IMR-90 (cell line): ENCODE results near the gene DIP2B. TPM values are rescaled to one million over a fixed set of nuclear protein-coding genes. Genes with fewer than 3 reads are reported as not detected.

Experiments used
- ATAC-seq: fragments of 200-7000 bp; cut with Tn5 transposase; 2 replicates; pipeline ENCODE4 v1.9.1; 2020; ENCODE audit warnings: low read depth, mild to moderate bottlenecking, moderate library complexity
- BruUV-seq: library from RNA; stranded (reverse); fragments of 400-500 nt; replicated peaks from 2 replicates; lab custom pipeline; 2021; lab: Mats Ljungman, UMichigan
- CTCF ChIA-PET: fragments of 300-600 bp; formaldehyde crosslinking; extraction: SDS; loops from one replicate; lab custom pipeline; 2021; ENCODE audit warnings: antibody characterized with exemption; lab: Yijun Ruan, JAX
- POLR2A ChIA-PET: fragments of 300-600 bp; sonication (Branson Sonifier 250); formaldehyde crosslinking; loops from one replicate; lab custom pipeline; 2022; ENCODE audit warnings: antibody characterized with exemption; ENCODE audit not compliant: unreplicated experiment; lab: Charles Lee
- DNase-seq: peaks from one replicate; pipeline ENCODE4 v3.0.0; 2013
- H2AFZ ChIP-seq: replicated peaks from 2 replicates; pipeline ENCODE3; 2013; ENCODE audit warnings: low read length, mild to moderate bottlenecking; ENCODE audit not compliant: poor library complexity
- H2AK5ac ChIP-seq: 2 replicates; pipeline ENCODE4 v1.6.1; 2013; ENCODE audit warnings: low read depth, low read length, inconsistent platforms
- H2AK9ac ChIP-seq: replicated peaks from 2 replicates; pipeline ENCODE3; 2013; ENCODE audit warnings: mild to moderate bottlenecking, low read depth, low read length, moderate library complexity; ENCODE audit not compliant: poor library complexity
- H2BK120ac ChIP-seq: 2 replicates; pipeline ENCODE4 v1.6.1; 2013; ENCODE audit warnings: low read depth, low read length, inconsistent platforms
- H2BK15ac ChIP-seq: 3 replicates; pipeline ENCODE4 v1.6.1; 2013; ENCODE audit warnings: low read depth, low read length, inconsistent platforms
- H2BK20ac ChIP-seq: 2 replicates; pipeline ENCODE4 v1.6.1; 2013; ENCODE audit warnings: low read depth, mild to moderate bottlenecking, inconsistent platforms, low read length, moderate library complexity
- H2BK5ac ChIP-seq: 2 replicates; pipeline ENCODE4 v1.6.1; 2013; ENCODE audit warnings: mild to moderate bottlenecking, low read depth, low read length, inconsistent platforms; ENCODE audit not compliant: poor library complexity, severe bottlenecking
- H3K14ac ChIP-seq: replicated peaks from 2 replicates; pipeline ENCODE4 v1.6.1; 2013; ENCODE audit warnings: low read depth, low read length, inconsistent platforms
- H3K18ac ChIP-seq: 2 replicates; pipeline ENCODE4 v1.6.1; 2013; ENCODE audit warnings: low read depth, low read length, control low read depth
- H3K23ac ChIP-seq: 2 replicates; pipeline ENCODE4 v1.6.1; 2013; ENCODE audit warnings: low read depth, low read length, inconsistent platforms
- H3K27ac ChIP-seq: 2 replicates; pipeline ENCODE4 v1.5.1; 2013; ENCODE audit warnings: mild to moderate bottlenecking, control low read depth, low read length; ENCODE audit not compliant: insufficient read depth
- H3K27me3 ChIP-seq: 2 replicates; pipeline ENCODE4 v1.6.1; 2013; ENCODE audit warnings: low read length; ENCODE audit not compliant: control insufficient read depth, insufficient read depth
- H3K36me3 ChIP-seq: 2 replicates; pipeline ENCODE4 v1.6.1; 2013; ENCODE audit warnings: low read length, mixed read lengths; ENCODE audit not compliant: control insufficient read depth, insufficient read depth
- H3K4ac ChIP-seq: 2 replicates; pipeline ENCODE4 v1.6.1; 2013; ENCODE audit warnings: low read depth, low read length, inconsistent platforms
- H3K4me1 ChIP-seq: 2 replicates; pipeline ENCODE4 v1.6.1; 2013; ENCODE audit warnings: low read length, mixed read lengths; ENCODE audit not compliant: control insufficient read depth, insufficient read depth
- H3K4me2 ChIP-seq: 2 replicates; pipeline ENCODE4 v1.6.1; 2013; ENCODE audit warnings: low read depth, mild to moderate bottlenecking, control low read depth, low read length, moderate library complexity
- H3K4me3 ChIP-seq: 2 replicates; pipeline ENCODE4 v1.5.1; 2013; ENCODE audit warnings: low read depth, mild to moderate bottlenecking, control low read depth, low read length, moderate library complexity; ENCODE audit not compliant: insufficient read depth
- H3K56ac ChIP-seq: 2 replicates; pipeline ENCODE4 v1.6.1; 2013; ENCODE audit warnings: low read length, inconsistent platforms; ENCODE audit not compliant: insufficient read depth; ENCODE audit errors: extremely low read depth
- H3K79me1 ChIP-seq, 2 experiments: 2 replicates each; pipeline ENCODE4 v1.6.1; 2013; ENCODE audit warnings: low read length in 2 of 2, inconsistent platforms in 1 of 2, low read depth in 1 of 2
- H3K9ac ChIP-seq: 2 replicates; pipeline ENCODE4 v1.6.1; 2013; ENCODE audit warnings: low read depth, low read length, control low read depth
- H3K9me1 ChIP-seq: 2 replicates; pipeline ENCODE4 v1.6.1; 2013; ENCODE audit warnings: low read length, inconsistent platforms; ENCODE audit not compliant: insufficient read depth
- H3K9me3 ChIP-seq: 2 replicates; pipeline ENCODE4 v1.6.1; 2013; ENCODE audit warnings: low read length; ENCODE audit not compliant: control insufficient read depth, insufficient read depth
- H4K20me1 ChIP-seq: 2 replicates; pipeline ENCODE4 v1.6.1; 2013; ENCODE audit warnings: low read length, inconsistent platforms; ENCODE audit not compliant: insufficient read depth
- H4K5ac ChIP-seq: 2 replicates; pipeline ENCODE4 v1.6.1; 2013; ENCODE audit warnings: mild to moderate bottlenecking, low read depth, low read length, control low read depth
- H4K8ac ChIP-seq, 2 experiments: 2 replicates each; pipeline ENCODE4 v1.6.1; 2013; ENCODE audit warnings: low read depth in 2 of 2, low read length in 2 of 2, control low read depth in 1 of 2, inconsistent platforms in 1 of 2
- H4K91ac ChIP-seq: 2 replicates; pipeline ENCODE4 v1.6.1; 2013; ENCODE audit warnings: low read depth, low read length, inconsistent platforms; ENCODE audit not compliant: insufficient read depth
- BHLHE40 ChIP-seq: fragments of 150-350 bp; IDR thresholded peaks from 2 replicates; pipeline ENCODE4 v1.6.1; 2016; ENCODE audit warnings: mild to moderate bottlenecking, low read depth, low read length
- CEBPB ChIP-seq: IDR thresholded peaks from 2 replicates; pipeline ENCODE4 v1.6.1; 2012; ENCODE audit warnings: low read depth, low read length, improper control_type of control experiment
- CHD1 ChIP-seq: IDR thresholded peaks from 2 replicates; pipeline ENCODE4 v1.6.1; 2012; ENCODE audit warnings: low read depth, low read length, improper control_type of control experiment
- FOS ChIP-seq: fragments of 150-350 bp; IDR thresholded peaks from 2 replicates; pipeline ENCODE4 v1.6.1; 2016; ENCODE audit warnings: low read depth, low read length
- MAFK ChIP-seq: IDR thresholded peaks from 2 replicates; pipeline ENCODE4 v1.6.1; 2012; ENCODE audit warnings: low read depth, low read length, improper control_type of control experiment
- MAZ ChIP-seq: IDR thresholded peaks from 2 replicates; pipeline ENCODE4 v1.6.1; 2012; ENCODE audit warnings: low read depth, mild to moderate bottlenecking, low read length, improper control_type of control experiment, moderate library complexity, borderline replicate concordance
- MXI1 ChIP-seq: IDR thresholded peaks from 2 replicates; pipeline ENCODE4 v1.6.1; 2012; ENCODE audit warnings: low read depth, mild to moderate bottlenecking, low read length, moderate library complexity, borderline replicate concordance
- NFE2L2 ChIP-seq: fragments of 150-350 bp; IDR thresholded peaks from 2 replicates; pipeline ENCODE4 v1.6.1; 2016; ENCODE audit warnings: low read depth, mild to moderate bottlenecking, low read length
- POLR2A ChIP-seq: IDR thresholded peaks from 2 replicates; pipeline ENCODE4 v1.6.1; 2012; ENCODE audit warnings: mild to moderate bottlenecking, low read depth, low read length
- RAD21 ChIP-seq: IDR thresholded peaks from 2 replicates; pipeline ENCODE4 v1.6.1; 2012; ENCODE audit warnings: low read length, improper control_type of control experiment
- RCOR1 ChIP-seq: IDR thresholded peaks from 2 replicates; pipeline ENCODE4 v1.6.1; 2012; ENCODE audit warnings: mild to moderate bottlenecking, low read length, improper control_type of control experiment; ENCODE audit not compliant: insufficient replicate concordance
- RFX5 ChIP-seq: IDR thresholded peaks from 2 replicates; pipeline ENCODE4 v1.8.0; 2012; ENCODE audit warnings: low read depth, mild to moderate bottlenecking, low read length, moderate library complexity
- SMC3 ChIP-seq: fragments of 150-350 bp; IDR thresholded peaks from 2 replicates; pipeline ENCODE4 v1.6.1; 2016; ENCODE audit warnings: low read depth, mild to moderate bottlenecking, antibody characterized with exemption, low read length, moderate library complexity
- WGBS, 2 experiments: methylation state at CpG; one replicate each; pipeline versions ENCODE4 v1.1.5 to v1.1.7; 2013; ENCODE audit warnings: missing lambda C conversion rate in 2 of 2; ENCODE audit not compliant: insufficient read length in 1 of 2; ENCODE audit errors: extremely low coverage in 2 of 2; 5-methylcytosine and 5-hydroxymethylcytosine counted together
- dilution Hi-C: fragments of 300-500 bp; cut with HindIII; formaldehyde crosslinking; loops from one replicate; pipeline ENCODE4 v1.14.3; 2018; ENCODE audit warnings: low sequenced_read_pairs; ENCODE audit not compliant: unreplicated experiment
- in situ Hi-C: fragments of 300-500 bp; cut with MboI; formaldehyde crosslinking; loops from 3 replicates; pipeline ENCODE4 v1.14.3; 2019; ENCODE audit warnings: low sequenced_read_pairs, inconsistent platforms, mixed read lengths
- intact Hi-C: fragments of 100-400 bp; cut with micrococcal nuclease; formaldehyde crosslinking; loops from 2 replicates; pipeline ENCODE4 v1.10.0; 2022
- polyA plus RNA-seq, 3 experiments: library from polyadenylated mRNA; depleted of rRNA; stranded (reverse); fragments of >200 nt; gene quantifications; 2 replicates each; pipeline ENCODE4 v1.2.3, GENCODE V29; 2012; ENCODE audit warnings: low replicate concordance in 1 of 3
- total RNA-seq: library from RNA; depleted of rRNA; stranded (reverse); fragments of >200 nt; gene quantifications from 2 replicates; pipeline ENCODE4 v1.2.3, GENCODE V29; 2012
- TF ChIP-seq, protein P1 (sequence below): conservative IDR thresholded peaks from 2 replicates; pipeline ENCODE4 v1.5.1; 2012; ENCODE audit warnings: mild to moderate bottlenecking, low read depth, low read length, improper control_type of control experiment
- TF ChIP-seq, protein P2 (sequence below): fragments of 150-350 bp; IDR thresholded peaks from 2 replicates; pipeline ENCODE4 v1.6.1; 2017; ENCODE audit warnings: mild to moderate bottlenecking, antibody characterized with exemption, low read length, low read depth
- TF ChIP-seq, protein P3 (sequence below): fragments of 150-350 bp; IDR thresholded peaks from 2 replicates; pipeline ENCODE4 v1.6.1; 2016; ENCODE audit warnings: low read depth, mild to moderate bottlenecking, low read length, moderate library complexity, borderline replicate concordance

The DIP2B gene
- total and polyA plus RNA-seq, 2 of the 4 experiments (the other 2 are of a cell fraction): 7.7 to 12.9 TPM

DNA sequence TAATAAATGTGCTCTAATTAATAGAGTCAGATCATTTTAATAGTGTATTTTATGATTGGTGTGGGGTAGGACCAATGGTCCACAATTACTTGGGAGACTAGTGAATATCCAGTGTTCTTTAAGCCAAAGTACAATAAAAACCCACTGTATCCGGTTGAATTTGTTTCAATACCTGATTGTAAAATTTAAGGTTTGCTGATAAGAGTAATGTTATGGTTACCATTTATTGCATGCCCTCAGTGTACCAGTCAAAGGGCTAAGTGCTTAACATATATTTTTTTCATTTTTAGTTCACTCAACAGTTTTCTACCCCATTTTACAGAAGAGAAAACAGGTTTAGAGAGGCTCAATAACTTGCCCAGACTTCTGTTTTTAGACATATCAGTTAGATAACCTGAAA is 161.2 kb downstream of the DIP2B start:
- in situ Hi-C loops (no loop called here), intact Hi-C loops (no loop called here), dilution Hi-C loops (no loop called here)
- H3K27me3 ChIP-seq: no peaks in the 10 kb centered on the region
- peaks cover under 1% of the 10 kb centered on the region for H3K9me1 ChIP-seq
- no peaks in the 10 kb centered on the region for H3K4me1 ChIP-seq
- H4K91ac ChIP-seq: no peak overlapping the region
- 0 out of 2 replicates have a peak, but pooled peaks cover 4% of the 10 kb centered on the region for H4K20me1 ChIP-seq
- H4K5ac ChIP-seq: no peak overlapping the region
- H3K4ac ChIP-seq: no peak overlapping the region
- H3K36me3 ChIP-seq: peaks cover under 1% of the 10 kb centered on the region
- ATAC-seq (no peak), DNase-seq (no peak)
- no peak overlapping the region for H3K27ac ChIP-seq
- no peak overlapping the region for H3K23ac ChIP-seq
- no CpG with 5 or more reads among the region's 1 CpG for WGBS, 2 experiments
- no peaks in the 10 kb centered on the region for H3K9me3 ChIP-seq
- TF ChIP-seq MAFK (no peak), CEBPB (no peak), CHD1 (no peak), NFE2L2 (no peak), POLR2A (no peak), MAZ (no peak), BHLHE40 (no peak), RFX5 (no peak), RCOR1 (no peak), FOS (no peak), RAD21 (no peak), SMC3 (no peak), MXI1 (no peak)
- TF ChIP-seq, protein P1, sequence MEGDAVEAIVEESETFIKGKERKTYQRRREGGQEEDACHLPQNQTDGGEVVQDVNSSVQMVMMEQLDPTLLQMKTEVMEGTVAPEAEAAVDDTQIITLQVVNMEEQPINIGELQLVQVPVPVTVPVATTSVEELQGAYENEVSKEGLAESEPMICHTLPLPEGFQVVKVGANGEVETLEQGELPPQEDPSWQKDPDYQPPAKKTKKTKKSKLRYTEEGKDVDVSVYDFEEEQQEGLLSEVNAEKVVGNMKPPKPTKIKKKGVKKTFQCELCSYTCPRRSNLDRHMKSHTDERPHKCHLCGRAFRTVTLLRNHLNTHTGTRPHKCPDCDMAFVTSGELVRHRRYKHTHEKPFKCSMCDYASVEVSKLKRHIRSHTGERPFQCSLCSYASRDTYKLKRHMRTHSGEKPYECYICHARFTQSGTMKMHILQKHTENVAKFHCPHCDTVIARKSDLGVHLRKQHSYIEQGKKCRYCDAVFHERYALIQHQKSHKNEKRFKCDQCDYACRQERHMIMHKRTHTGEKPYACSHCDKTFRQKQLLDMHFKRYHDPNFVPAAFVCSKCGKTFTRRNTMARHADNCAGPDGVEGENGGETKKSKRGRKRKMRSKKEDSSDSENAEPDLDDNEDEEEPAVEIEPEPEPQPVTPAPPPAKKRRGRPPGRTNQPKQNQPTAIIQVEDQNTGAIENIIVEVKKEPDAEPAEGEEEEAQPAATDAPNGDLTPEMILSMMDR: no peak
- TF ChIP-seq, protein P2, sequence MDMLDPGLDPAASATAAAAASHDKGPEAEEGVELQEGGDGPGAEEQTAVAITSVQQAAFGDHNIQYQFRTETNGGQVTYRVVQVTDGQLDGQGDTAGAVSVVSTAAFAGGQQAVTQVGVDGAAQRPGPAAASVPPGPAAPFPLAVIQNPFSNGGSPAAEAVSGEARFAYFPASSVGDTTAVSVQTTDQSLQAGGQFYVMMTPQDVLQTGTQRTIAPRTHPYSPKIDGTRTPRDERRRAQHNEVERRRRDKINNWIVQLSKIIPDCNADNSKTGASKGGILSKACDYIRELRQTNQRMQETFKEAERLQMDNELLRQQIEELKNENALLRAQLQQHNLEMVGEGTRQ: no peak
- TF ChIP-seq, protein P3, sequence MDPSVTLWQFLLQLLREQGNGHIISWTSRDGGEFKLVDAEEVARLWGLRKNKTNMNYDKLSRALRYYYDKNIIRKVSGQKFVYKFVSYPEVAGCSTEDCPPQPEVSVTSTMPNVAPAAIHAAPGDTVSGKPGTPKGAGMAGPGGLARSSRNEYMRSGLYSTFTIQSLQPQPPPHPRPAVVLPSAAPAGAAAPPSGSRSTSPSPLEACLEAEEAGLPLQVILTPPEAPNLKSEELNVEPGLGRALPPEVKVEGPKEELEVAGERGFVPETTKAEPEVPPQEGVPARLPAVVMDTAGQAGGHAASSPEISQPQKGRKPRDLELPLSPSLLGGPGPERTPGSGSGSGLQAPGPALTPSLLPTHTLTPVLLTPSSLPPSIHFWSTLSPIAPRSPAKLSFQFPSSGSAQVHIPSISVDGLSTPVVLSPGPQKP: no peak
- no peak overlapping the region for H2BK120ac ChIP-seq
- no peak overlapping the region for H2BK20ac ChIP-seq
- no peak overlapping the region for H3K9ac ChIP-seq
- no peak overlapping the region for H3K56ac ChIP-seq
- H3K4me3 ChIP-seq: no peak overlapping the region
- ChIA-PET CTCF (no interaction called here), POLR2A (no interaction called here)
- H2BK15ac ChIP-seq: no peak overlapping the region
- H2AK5ac ChIP-seq: no peak overlapping the region
- H2BK5ac ChIP-seq: no peak overlapping the region
- H2AFZ ChIP-seq: no peak overlapping the region
- no peak overlapping the region for H3K14ac ChIP-seq
- no peak overlapping the region for H2AK9ac ChIP-seq
- H3K4me2 ChIP-seq: no peak overlapping the region
- no TSS peak for BruUV-seq
- no peak overlapping the region for H3K18ac ChIP-seq
- H3K79me1 ChIP-seq: peaks cover 10 to 18% of the 10 kb centered on the region in 2 experiments; a peak in 2 of 4 replicates
- H4K8ac ChIP-seq: no peak overlapping the region
